CD4-positive, alpha-beta T cell treated with Interleukin-1 beta for 1 hour (primary cell): ENCODE measurements around the gene LIF.
"Not testable (repeated sequence)": the region's sequence is repeated elsewhere in the genome, so short reads cannot be mapped to it uniquely, and the experiment has no call there.

Experiments used
- DNase-seq, 2 donors: peaks; one replicate each; pipeline ENCODE4 v3.0.0-alpha.2; 2020 to 2022

LIF gene

GRCh38 chr22:30224161-30224857 lies 22.2 kb downstream of the LIF start:
- no peak for DNase-seq

- DNase-seq, result no peak
Observed at GRCh38 chr22:30223303-30223702, 23.3 kb downstream of the LIF start.

GRCh38 chr22:30222321-30222720 lies 24.2 kb downstream of the LIF start:
- no peak for DNase-seq

- DNase-seq, result peak; percentile 61 to 72
Observed at GRCh38 chr22:30221121-30221992, 25.2 kb downstream of the LIF start.

DNA sequence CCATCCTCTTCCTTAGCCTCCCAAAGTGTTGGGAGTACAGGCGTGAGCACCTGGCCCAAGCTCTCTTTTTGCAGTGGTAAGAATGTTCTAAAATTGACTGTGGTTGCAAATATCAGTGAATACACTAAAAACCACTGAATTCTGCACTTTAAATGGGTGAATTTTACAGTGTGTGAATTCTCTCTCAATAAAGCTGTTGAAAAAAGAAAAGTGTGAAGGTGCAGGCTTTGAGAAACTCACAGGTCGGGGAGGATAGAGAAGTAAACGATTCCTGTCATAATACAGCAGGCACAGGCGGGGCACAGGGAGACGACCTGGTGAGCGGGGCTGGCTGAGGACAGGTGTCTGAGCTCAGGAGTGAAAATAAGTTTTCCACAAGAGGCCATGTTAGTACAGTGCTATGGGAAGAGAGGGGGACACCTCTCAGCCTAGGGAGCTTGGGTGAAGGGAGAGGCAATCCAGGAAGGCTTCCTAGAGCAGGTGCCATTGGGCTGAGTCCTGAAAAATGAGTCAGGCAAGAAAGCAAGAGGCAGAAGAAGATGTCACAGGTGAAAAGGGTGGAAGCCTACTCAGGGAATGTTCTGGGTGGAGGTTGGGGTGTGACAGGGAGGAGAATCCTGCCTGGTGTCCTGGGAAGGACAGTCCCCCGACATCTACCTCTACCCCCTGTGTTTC lies 26.1 kb downstream of the LIF start:
- DNase-seq, result no peak

DNA sequence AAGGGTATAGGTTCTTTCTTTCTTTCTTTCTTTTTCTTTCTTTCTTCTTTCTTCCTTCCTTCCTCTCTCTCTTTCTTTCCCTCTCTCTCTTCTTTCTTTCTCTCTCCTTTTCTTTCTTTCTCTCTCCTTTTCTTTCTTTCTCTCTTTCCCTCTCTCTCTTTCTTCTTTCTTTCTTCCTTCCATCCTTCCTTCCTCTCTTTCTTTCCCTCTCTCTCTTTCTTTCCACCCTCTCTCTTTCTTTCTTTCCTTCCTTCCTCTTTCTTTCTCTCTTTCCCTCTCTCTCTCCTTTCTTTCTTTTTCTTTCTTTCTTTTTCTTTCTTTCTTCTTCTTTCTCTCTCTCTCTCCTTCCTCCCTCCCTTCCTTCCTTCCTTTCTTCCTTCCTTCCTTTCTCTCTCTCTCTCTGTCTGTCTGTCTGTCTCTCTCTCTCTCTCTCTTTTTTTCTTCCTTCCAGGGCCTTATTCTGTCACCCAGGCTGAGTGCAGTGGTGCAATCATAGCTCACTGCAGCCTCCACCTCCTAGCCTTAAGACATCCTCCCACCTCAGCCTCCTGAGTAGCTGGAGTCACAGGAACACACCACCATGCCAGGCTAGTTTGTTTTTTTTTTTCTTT lies 26.8 kb downstream of the LIF start:
- no peak for DNase-seq

DNA sequence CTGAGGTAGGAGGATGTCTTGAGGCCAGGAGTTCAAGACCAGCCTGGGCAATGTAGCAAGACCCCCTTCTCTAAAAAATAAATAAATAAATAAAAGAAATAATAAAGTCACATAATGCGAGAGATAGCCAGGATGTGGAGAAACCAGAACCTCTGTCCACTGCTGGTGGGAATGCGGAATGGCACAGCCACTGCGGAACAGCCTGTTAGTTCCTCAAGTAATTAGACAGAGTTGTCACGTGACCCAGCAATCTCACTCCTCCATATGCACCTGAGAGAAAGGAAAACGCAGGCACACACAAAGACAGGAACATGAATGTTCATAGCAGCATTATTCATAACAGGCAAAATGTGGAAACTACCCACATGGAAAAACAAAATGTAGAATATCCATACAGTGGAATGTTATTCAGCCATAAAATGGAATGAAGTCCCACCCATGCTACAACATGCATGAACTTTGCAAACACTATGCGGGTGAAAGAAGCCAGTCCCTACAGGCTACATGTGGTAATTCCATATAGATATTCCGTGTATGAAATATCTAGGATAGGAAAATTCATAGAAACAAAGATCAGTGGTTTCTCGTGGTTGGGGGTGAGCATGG lies 27.4 kb downstream of the LIF start:
- DNase-seq, result no peak

GRCh38 chr22:30217698-30218560 lies 28.6 kb downstream of the LIF start:
- DNase-seq, result no peak

GRCh38 chr22:30216710-30217109 lies 29.8 kb downstream of the LIF start:
- no peak for DNase-seq

DNA sequence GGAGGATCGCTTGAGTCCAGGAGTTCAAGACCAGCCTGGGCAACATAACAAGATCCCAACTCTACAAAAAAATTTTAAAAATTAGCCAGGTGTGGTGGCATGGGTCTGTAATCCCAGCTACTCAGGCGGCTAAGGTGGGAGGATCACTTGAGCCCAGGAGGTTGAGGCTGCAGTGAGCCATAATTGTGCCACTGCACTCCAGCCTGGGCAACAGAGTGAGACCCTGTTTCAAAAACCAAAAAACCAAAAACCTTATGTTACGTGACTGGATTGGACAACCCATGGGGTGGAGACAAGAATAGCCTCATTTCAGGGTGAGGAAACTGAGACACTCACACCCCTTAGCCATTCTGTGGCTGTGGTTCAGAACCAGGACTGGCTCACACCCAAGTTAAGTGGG lies 30.3 kb downstream of the LIF start:
- DNase-seq, result not testable (repeated sequence)

DNA sequence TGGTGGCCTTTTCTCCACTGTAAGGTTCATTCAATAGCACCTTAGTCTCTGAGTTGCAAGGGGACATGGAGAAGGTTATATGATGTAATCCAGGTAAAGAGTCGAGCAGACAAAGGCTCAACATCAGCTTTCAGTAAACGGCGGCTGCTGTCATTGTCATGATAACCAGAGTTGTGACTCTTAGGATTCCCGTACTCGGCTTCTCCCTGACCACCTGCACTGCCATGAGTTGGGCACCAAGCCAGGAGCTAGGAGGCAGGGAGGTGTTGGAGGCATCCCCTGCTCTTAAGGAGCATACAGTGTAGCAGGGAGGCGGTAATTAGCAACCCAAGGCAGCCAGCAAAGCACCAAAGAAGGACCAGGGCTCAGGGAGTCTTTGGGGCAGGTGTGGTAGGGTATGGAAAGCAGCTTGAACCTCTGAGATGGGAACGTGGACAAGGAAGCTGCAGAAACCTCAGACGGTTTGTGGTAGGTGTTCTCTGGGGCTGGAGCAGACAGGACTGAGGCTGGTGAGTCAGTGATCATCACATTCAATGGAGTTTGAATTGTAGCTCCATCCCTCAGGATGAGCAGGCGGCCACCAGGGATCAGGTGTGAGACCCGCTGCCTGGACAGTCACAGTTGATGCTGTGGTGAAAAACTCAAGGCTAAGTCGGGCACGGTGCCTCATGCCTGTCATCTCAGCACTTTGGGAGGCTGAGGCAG lies 31.7 kb downstream of the LIF start:
- DNase-seq, result no peak

DNA sequence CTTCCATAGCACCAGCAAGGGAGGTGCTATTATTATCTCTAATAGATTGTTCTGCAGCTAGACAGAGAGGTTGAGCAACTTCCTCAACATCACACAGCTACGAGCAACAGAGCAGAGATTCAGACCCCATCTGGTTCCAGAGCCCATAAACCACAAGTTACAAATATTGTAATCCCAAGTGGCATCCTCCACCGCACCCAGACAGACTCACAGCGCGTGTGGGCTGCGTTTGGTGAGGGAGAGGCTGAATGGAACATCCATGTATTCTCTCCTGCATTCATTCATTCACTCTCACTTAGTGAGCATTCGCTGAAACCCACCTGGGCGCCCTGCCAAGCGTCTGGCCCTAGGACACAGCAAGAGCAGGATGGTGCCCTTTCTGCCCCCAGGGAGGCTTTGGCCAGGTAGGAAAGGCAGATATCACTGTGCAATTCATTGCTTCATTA lies 33.5 kb downstream of the LIF start:
- DNase-seq, result peak in 1 of 2 donors; percentile 27

GRCh38 chr22:30212363-30212995 lies 34.1 kb downstream of the LIF start:
- peak in 1 of 2 donors; percentile 68 for DNase-seq

DNA sequence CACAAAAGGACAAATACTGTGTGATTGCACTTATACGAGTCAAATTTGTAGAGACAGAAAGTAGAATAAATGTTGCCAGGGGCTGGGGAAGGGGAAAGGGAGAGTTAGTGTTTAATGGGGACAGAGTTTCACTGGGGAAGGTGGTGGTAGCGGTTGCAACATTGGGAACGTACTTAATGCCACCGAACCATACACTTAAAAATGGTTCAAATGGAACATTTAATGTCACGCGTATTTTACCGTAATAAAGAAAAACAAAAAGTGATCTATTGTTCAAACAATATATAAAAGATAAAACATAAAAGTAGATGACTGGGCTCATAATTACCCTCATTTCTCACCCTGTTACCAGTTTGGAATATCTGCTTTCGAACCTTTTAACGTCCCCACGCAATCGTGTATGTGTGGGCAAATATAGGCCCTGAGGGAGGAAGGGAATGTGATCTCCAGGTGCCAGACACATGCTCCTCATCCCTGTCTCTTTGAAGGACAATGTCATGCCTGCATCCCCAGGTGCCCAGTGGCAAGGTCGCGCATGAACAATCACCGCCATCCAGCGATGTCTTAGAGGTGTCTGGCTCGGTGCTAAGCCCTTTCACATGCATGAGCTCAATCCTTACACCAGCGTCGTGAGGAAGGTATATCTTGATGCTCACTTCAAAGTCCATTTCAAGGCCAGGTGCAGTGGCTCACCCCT lies 35.3 kb downstream of the LIF start:
- DNase-seq, result no peak

GRCh38 chr22:30210235-30210909 lies 36.2 kb downstream of the LIF start:
- DNase-seq, result no peak

DNA sequence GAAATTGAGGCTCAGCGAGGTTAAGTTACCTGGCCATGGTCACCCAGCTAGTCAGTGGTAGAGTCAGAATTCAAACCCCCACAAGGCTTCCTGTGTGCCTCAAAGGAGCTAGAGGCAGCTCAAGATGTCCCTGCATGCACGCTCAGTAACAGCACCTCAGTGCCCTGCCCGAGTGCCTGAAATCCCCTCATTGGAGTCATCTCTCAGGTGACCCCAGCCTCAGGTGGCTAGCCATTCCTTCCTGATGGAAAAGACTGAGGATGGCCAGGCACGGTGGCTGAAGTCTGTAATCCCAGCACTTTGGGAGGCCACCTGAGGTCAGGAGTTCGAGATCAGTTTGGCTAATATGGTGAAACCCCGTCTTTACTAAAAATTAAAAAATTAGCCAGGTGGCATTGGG lies 36.9 kb downstream of the LIF start:
- no peak for DNase-seq

- DNase-seq, result no peak
Observed at GRCh38 chr22:30208631-30209603, 37.6 kb downstream of the LIF start.

DNA sequence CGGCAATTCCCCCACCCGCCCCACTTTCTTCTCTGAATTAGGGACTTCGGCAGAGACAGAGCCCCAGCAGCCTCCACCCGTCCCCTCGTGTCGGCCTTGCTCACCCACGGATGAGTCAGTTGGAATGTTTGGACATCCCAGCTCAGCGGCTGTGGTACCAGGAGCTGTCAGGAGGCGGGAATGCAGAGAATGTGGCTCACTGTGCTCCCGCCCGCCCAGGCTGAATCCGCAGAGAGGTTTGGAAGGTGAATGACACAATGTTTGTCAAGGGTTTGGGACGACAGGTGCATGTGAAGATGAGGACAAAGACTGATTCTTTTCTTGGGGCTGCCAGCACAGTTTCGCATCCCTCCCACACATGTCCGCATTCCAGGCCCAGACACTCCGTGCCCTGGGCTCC lies 39.6 kb downstream of the LIF start:
- DNase-seq, result no peak
